ENCODE data around the gene PIGL.

DNA sequence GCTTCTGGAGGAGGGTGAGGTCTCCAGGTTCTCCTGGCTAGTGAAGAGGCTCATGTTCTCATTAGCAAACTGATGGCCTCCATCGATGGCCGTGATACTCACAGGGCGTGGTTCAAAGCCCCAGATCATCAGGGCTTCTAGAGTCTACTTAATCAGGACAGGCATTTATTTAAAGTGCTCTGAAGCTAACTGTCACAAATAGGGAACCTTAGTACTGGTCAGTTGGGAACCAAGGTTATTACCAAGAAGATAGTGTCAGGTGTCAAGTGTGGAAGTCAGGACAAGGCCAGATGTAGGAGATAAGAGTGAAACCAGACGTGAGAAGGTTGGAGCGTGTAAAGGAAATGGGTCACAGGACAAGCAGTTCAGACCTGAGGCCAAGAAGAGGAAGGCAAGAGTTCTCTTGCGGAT, 56.9 kb downstream of the PIGL start:
- TF ChIP-seq, protein P1, sequence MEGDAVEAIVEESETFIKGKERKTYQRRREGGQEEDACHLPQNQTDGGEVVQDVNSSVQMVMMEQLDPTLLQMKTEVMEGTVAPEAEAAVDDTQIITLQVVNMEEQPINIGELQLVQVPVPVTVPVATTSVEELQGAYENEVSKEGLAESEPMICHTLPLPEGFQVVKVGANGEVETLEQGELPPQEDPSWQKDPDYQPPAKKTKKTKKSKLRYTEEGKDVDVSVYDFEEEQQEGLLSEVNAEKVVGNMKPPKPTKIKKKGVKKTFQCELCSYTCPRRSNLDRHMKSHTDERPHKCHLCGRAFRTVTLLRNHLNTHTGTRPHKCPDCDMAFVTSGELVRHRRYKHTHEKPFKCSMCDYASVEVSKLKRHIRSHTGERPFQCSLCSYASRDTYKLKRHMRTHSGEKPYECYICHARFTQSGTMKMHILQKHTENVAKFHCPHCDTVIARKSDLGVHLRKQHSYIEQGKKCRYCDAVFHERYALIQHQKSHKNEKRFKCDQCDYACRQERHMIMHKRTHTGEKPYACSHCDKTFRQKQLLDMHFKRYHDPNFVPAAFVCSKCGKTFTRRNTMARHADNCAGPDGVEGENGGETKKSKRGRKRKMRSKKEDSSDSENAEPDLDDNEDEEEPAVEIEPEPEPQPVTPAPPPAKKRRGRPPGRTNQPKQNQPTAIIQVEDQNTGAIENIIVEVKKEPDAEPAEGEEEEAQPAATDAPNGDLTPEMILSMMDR (IDR thresholded peaks at IDR 0.05): no peak
- TF ChIP-seq POLR2A (IDR thresholded peaks at IDR 0.05): no peak
- no peak for TF ChIP-seq POLR2AphosphoS5 (IDR thresholded peaks at IDR 0.05)

All from sigmoid colon (tissue), 4 donors.